Nephron (organoid): ENCODE measurements around the gene TCHH.

Experiments
- H3K27ac Mint-ChIP-seq, 3 experiments: 2 replicates each; pipeline ENCODE4 v1.8.0; 2020; ENCODE audit warnings: mixed read lengths in 3 of 3, mild to moderate bottlenecking in 2 of 3, moderate library complexity in 1 of 3
- H3K27me3 Mint-ChIP-seq: 2 replicates; pipeline ENCODE4 v1.8.0; 2021; ENCODE audit warnings: low read depth, mild to moderate bottlenecking, moderate library complexity, mixed read lengths
- H3K36me3 Mint-ChIP-seq: 2 replicates; pipeline ENCODE4 v1.8.0; 2020; ENCODE audit warnings: low read depth, mixed read lengths
- H3K4me1 Mint-ChIP-seq: 2 replicates; pipeline ENCODE4 v1.8.0; 2020; ENCODE audit warnings: mixed read lengths
- H3K4me3 Mint-ChIP-seq, 3 experiments: 2 replicates each; pipeline ENCODE4 v1.8.0; 2020; ENCODE audit warnings: mild to moderate bottlenecking in 3 of 3, mixed read lengths in 3 of 3, moderate library complexity in 2 of 3
- H3K9me3 Mint-ChIP-seq: 2 replicates; pipeline ENCODE4 v1.8.0; 2020; ENCODE audit warnings: mixed read lengths
- TF ChIP-seq, protein P1 (sequence below), 3 experiments: fragments of 200-600 bp; sonication (generic); IDR thresholded peaks; one replicate each; pipeline ENCODE4 v1.5.0; 2021; ENCODE audit warnings: antibody characterized with exemption in 3 of 3; ENCODE audit not compliant: unreplicated experiment in 3 of 3

Gene TCHH

DNA sequence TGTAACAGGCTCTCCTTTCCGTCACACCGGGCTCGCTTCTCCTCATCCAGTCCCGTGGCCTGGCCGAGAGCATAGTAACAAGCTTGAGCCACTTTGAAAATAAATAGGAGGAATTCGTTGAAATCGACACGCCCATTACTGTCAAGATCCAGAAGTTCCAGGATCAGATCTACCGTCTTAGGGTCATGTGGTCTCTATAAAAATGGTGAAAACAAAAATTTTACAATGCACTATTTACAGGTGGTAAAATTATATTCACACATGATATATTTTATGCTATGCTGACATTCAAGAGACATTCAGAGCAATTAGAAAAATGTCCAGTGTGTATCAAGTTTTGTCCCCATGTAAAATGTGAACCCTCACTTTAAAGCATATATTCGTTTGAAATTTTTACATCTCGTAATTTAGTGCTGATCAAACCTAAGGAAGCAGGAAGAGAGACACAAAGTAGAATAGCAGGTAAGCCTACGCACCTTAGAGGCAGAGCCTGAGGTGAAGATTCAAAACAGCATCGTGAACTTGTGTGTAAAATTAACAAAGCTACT, 2.3 kb downstream of the TCHH start:
- peaks cover 14% of the 10 kb centered on the region for H3K27me3 Mint-ChIP-seq
- no peaks in the 10 kb centered on the region for H3K4me1 Mint-ChIP-seq
- no peaks in the 10 kb centered on the region for H3K36me3 Mint-ChIP-seq
- H3K4me3 Mint-ChIP-seq: no peak overlapping the region
- TF ChIP-seq, protein P1, sequence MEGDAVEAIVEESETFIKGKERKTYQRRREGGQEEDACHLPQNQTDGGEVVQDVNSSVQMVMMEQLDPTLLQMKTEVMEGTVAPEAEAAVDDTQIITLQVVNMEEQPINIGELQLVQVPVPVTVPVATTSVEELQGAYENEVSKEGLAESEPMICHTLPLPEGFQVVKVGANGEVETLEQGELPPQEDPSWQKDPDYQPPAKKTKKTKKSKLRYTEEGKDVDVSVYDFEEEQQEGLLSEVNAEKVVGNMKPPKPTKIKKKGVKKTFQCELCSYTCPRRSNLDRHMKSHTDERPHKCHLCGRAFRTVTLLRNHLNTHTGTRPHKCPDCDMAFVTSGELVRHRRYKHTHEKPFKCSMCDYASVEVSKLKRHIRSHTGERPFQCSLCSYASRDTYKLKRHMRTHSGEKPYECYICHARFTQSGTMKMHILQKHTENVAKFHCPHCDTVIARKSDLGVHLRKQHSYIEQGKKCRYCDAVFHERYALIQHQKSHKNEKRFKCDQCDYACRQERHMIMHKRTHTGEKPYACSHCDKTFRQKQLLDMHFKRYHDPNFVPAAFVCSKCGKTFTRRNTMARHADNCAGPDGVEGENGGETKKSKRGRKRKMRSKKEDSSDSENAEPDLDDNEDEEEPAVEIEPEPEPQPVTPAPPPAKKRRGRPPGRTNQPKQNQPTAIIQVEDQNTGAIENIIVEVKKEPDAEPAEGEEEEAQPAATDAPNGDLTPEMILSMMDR (IDR thresholded peaks at IDR 0.05; ENCODE audit: unreplicated experiment in 3 of 3): no peak
- peaks cover 4% of the 10 kb centered on the region for H3K9me3 Mint-ChIP-seq
- no peak overlapping the region for H3K27ac Mint-ChIP-seq

DNA sequence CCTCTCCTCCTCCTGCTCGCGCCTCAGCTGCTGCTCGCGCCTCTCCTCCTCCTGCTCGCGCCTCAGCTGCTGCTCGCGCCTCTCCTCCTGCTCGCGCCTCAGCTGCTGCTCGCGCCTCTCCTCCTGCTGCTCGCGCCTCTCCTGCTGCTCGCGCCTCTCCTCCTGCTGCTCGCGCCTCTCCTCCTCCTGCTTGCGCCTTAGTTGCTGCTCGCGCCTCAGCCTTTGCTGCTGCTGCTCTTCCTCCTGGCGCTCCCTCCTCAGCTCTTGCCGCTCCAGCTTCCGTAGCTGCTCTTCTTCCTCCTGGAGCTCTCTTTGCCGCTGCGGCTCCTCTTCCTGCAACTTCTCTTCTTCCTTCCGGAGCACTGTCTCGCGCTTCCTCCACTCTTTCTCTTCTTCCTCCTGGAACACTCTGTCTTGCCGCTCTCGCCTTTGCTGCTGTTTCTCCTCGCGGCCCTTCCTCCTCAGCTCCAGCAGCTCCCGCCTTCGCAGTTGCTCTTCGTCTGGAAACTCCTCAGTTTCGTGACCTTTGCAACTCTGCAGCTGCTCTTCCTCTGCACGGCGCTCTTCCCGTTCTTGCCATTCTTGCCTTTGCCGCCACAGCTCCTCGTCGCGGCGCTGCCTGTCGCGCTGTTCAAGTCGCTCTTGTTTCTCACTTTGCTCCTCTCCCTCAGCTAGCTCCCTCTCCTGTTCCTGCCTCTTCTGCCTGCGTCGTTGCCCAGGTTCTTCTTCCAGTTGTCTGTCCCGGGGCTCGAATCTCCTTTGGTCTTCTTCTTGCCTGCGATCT, 3.0 kb downstream of the TCHH start:
- no peaks in the 10 kb centered on the region for H3K36me3 Mint-ChIP-seq
- H3K4me3 Mint-ChIP-seq: no peak overlapping the region
- H3K9me3 Mint-ChIP-seq: peaks cover 7% of the 10 kb centered on the region
- H3K4me1 Mint-ChIP-seq: no peaks in the 10 kb centered on the region
- TF ChIP-seq, protein P1 (IDR thresholded peaks at IDR 0.05; ENCODE audit: unreplicated experiment in 3 of 3): no peak
- H3K27ac Mint-ChIP-seq: no peak overlapping the region
- H3K27me3 Mint-ChIP-seq: peaks cover 14% of the 10 kb centered on the region

DNA sequence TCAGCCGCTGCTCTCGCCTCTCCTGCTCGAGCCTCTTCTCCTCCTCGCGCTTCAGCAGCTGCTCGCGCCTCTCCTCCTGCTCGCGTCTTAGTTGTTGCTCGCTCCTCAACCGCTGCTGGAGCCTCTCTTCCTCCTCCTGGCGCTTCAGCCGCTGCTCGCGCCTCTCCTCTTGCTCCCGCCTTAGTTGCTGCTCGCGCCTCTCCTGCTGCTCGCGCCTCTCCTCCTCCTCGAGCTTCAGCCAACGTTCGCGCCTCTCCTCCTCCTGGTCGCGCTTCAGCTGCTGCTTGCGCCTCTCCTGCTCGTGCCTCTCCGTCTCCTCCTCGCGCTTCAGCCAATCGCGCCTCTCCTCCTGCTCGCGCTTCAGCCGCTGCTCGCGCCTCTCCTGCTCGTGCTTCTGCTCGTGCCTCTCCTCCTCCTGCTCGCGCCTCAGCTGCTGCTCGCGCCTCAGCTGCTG, 3.7 kb downstream of the TCHH start:
- Mint-ChIP-seq H3K4me3 (no peak overlapping the region), H3K4me1 (no peaks in the 10 kb centered on the region), H3K27ac (no peak overlapping the region), H3K27me3 (peaks cover 14% of the 10 kb centered on the region), H3K9me3 (peaks cover 7% of the 10 kb centered on the region), H3K36me3 (no peaks in the 10 kb centered on the region)
- TF ChIP-seq, protein P1 (IDR thresholded peaks at IDR 0.05; ENCODE audit: unreplicated experiment in 3 of 3): no peak

DNA sequence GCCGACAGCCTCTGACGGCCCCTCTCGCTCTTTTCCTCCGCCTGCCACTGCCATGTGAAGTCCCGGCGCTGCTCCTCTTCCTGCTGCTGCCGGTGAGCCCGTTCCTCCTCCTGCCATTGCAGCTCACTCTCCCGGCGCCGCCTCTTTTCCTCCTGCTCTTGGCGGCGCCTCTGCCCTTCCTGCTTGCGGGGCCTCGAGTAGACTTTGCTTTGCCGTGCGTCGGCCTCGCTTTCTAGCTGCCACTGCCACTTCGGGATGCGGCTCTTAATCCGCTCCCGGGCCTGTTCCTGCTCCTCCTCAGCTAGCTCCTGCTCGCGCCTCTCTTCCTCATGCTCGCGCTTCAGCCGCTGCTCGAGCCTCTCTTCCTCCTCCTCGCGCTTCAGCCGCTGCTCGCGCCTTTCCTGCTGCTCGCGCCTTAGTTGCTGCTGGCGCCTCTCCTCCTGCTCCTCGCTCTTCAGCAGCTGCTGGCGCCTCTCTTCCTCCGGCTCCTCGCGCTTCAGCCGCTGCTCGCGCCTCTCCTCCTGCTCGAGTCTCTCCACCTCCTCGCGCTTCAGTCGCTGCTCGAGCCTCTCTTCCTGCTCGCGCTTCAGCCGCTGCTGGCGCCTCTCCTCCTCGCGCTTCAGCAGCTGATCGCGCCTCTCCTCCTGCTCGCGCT, 4.3 kb downstream of the TCHH start:
- H3K4me1 Mint-ChIP-seq: no peaks in the 10 kb centered on the region

DNA sequence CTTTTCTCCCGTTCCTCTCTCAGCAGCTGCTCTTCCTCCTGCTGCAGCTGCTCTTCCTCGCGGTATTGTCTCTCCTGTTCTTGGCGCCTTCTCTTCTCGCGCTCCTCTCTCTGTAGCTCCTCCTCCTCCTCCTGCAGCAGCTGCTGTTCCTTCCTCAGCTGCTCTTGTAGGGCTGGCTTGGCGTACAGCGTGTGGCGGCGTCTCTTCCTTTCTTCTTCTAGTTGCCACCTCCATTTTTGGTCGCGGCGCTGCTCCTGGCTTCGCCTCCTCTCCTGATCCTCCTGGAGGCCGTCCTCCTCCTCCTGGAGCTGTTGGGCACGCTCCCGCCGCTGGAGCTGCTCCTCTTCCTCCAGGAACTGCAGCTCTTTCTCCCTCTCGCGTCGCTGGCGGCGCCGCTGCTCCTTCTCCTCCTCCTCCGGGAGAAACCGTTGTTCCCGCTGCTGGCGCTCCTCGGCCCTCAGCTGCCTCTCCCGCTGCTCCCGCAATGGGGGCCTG, 4.8 kb downstream of the TCHH start:
- H3K4me1 Mint-ChIP-seq: no peaks in the 10 kb centered on the region
- TF ChIP-seq, protein P1 (IDR thresholded peaks at IDR 0.05; ENCODE audit: unreplicated experiment in 3 of 3): no peak

More for the DNA sequence above, 4.3 kb downstream of the TCHH start:
- peaks cover 18% of the 10 kb centered on the region for H3K27me3 Mint-ChIP-seq
- peaks cover 7% of the 10 kb centered on the region for H3K9me3 Mint-ChIP-seq
- TF ChIP-seq, protein P1 (IDR thresholded peaks at IDR 0.05; ENCODE audit: unreplicated experiment in 3 of 3): no peak
- H3K4me3 Mint-ChIP-seq: no peak overlapping the region
- H3K36me3 Mint-ChIP-seq: no peaks in the 10 kb centered on the region
- H3K27ac Mint-ChIP-seq: no peak overlapping the region

More for the DNA sequence above, 4.8 kb downstream of the TCHH start:
- no peak overlapping the region for H3K27ac Mint-ChIP-seq
- no peaks in the 10 kb centered on the region for H3K36me3 Mint-ChIP-seq
- H3K4me3 Mint-ChIP-seq: no peak overlapping the region
- H3K27me3 Mint-ChIP-seq: peaks cover 18% of the 10 kb centered on the region
- H3K9me3 Mint-ChIP-seq: peaks cover 7% of the 10 kb centered on the region
